Measurements from ENCODE around the gene TMEM176B.
"Not testable (repeated sequence)": the region's sequence is repeated elsewhere in the genome, so short reads cannot be mapped to it uniquely, and the experiment has no call there.

The TMEM176B gene

DNA sequence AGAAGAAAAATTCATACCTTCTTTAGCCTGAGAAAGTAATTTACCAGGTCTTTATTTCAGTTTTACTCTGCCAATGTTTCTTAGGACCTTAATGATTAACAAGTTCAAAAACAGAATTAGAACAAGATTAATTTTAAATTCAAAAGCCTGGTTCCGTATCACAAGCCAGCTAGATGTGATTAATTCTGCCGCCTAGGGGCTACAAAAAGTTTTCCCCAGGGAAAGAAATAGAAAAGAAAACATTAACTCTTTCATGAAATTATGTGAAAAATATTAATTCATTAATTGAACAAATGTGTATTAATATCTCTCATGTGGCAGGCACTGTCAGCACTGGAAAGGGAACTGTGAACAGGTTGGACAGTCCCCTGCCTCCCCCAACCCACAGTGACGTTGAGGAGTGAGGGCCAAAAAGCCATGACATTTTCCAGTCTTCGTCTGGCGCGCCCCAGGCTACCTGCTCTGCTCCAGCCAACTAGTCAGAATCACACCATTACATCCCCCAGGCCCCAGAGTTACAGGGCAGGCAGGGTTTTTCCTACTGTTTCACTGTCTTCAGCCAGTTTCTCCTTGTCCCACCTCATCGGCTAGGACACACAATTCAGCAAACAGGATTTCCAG is 20.5 kb upstream of the TMEM176B start:
- no peak for DNase-seq

- no peak for DNase-seq
Measured at GRCh38 chr7:150820148-150820547, 20.0 kb upstream of the TMEM176B start.

GRCh38 chr7:150818971-150819370 is 18.8 kb upstream of the TMEM176B start:
- DNase-seq = no peak

GRCh38 chr7:150814328-150815001 is 14.3 kb upstream of the TMEM176B start:
- DNase-seq = no peak

DNA sequence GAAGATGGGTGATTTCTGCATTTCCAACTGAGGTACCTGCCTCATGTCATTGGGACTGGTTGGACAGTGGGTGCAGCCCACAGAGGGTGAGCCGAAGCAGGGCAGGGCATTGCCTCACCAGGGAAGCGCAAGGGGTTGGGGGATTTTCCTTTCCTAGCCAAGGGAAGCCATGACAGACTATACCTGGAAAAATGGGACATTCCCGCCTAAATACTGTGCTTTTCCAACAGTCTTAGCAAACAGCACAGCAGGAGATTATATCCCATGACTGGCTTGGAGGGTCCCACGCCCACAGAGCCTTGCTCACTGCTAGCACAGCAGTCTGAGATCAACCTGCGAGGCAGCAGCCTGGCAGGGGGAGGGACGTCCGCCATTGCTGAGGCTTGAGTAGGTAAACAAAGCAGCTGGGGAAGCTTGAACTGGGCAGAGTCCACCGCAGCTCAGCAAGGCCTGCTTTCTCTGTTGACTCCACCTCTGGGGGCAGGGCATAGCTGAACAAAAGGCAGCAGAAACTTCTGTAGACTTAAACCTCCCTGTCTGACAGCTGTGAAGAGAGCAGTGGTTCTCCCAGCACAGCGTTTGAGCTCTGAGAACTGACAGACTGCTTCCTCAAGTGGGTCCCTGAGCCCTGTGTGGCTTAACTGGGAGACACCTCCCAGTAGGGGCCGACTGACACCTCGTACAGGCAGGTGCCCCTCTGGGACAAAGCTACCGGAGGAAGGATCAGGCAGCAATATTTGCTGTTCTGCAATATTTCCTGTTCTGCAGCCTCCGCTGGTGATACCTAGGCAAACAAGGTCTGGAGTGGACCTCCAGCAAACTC is 7.7 kb upstream of the TMEM176B start:
- not testable (repeated sequence) for DNase-seq

- DNase-seq = no peak
Measured at GRCh38 chr7:150806863-150807262, 6.7 kb upstream of the TMEM176B start.

- DNase-seq = no peak
Measured at GRCh38 chr7:150806454-150806853, 6.3 kb upstream of the TMEM176B start.

DNA sequence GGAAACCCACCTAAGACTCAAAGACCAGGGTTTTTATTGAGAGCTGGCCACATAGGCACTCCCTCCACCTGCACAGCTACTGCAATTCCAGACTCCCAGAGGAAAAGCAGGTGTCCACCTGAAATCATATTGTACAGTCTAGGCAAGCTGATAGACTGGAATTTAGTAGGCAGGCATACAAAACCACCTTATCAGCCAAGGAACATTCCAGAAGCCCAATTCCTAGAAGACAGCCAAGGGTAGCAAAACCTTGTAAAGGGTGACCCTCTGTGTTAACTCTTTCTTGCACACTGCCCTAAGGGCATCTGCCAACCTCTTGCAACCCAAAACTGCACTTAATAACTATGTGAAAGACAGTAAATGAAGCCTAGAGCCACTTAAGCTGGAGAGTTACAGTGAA is 5.7 kb upstream of the TMEM176B start:
- DNase-seq = no peak

DNA sequence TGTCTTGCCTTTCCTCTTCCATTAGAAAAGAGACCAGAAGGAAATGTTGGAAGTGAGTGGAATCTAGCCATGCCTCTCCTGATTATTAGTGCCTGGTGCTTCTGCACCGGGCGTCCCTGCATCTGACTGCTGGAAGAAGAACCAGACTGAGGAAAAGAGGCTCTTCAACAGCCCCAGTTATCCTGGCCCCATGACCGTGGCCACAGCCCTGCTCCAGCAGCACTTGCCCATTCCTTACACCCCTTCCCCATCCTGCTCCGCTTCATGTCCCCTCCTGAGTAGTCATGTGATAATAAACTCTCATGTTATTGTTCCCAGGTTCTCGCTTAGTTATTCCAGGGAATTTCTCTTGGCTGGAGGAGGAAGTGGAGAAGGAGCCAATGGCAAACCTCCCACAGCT is 4.6 kb upstream of the TMEM176B start:
- no peak for DNase-seq

- DNase-seq = no peak
Measured at GRCh38 chr7:150803161-150803860, 3.1 kb upstream of the TMEM176B start.

DNA sequence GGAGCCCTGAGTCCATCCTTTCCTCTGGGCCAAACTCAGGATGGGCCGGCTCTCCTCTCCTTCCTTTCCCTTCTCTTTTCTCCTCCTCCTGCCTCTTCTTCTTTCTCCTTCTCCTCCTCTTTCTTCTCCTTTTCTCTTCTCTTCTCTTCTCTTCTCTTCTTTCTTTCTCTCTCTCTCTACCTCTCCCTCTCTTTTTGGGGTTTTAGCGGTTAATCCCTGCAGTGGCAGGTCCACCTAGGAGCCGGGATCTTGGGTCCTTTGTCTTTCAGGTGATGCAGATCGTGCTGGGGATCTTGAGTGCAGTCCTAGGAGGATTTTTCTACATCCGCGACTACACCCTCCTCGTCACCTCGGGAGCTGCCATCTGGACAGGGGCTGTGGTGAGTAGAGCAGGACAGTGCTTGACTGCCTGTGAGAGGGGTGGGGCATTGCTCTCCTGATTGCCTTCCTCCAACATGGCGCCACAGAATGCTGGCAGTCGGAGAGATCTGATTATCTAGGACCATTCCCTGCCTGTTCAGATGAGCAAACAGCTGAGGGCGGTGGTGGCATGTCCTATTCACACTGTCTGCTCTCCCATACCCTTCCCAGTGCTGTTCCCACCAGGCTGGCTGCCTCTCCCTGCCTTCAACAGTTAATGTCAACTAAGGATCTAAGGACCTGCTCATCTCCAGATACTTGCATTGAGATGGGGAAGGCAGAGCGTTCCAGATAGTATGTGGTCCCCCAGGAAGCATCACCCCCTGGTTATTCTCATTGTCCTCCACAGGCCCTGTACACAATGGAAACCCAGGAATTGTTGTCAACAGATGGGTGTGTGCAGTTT is 2.0 kb upstream of the TMEM176B start:
- DNase-seq = no peak

DNA sequence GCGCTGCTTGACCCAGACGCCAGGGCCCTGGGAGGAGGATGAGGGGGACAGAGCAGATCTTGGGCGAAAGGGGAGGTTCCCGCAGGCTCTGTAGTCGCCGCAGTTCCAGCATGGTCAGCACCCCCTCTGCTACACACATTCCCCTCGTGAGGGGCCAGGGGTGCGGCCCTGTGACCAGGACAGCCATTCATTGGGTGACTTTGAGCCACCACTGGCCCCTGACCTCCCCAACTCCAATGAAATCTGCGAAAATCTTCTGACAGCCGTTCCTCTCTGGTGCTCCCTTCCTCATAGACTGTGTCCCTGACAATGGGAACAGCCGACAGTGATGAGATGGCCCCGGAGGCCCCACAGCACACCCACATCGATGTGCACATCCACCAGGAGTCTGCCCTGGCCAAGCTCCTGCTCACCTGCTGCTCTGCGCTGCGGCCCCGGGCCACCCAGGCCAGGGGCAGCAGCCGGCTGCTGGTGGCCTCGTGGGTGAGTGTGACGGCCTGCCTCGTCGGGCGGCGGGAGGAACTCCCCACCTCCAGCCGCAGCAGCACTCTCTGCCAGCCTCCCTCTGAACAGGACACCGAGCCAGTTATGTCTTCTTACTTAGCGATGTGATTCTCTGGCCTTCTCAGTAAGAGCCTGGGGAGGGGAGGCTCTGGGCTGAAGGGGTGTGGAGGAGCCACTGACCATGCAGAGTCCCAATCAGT is 1.2 kb upstream of the TMEM176B start:
- DNase-seq = no peak

DNA sequence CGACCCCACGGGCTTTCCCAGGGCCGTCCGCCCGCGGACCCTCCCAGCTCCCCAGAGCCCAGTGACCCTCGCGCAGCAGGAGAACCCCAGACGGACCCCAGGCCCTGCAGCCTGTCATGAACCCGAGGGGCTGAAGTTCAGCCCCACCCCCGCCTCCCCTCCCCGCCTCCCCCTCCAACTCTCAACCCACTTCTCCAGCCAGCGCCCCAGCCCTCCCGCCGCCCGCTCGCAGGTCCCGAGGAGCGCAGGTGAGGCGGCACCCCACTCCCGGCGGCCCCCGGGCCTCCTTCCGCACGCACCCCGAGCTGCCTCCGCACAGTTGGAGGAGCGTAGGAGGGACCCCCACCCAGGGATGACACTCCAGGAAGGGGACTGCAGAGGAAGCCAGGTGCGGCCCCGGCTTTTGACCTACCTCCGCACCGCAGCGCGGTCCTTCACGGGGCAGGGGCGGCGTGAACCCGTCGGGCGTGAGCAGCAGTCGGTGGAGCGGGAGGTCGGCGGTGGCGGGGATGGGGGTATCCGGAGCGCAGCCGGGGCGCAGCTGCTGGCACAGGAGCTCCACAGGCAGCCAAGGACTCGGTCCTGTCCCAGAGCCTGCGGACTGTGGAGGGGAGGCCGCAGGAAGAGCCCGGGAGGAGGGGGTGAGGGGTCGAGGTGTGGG is 547 bp upstream of the TMEM176B start, which contains the start of gene TMEM176A:
Gene TMEM176A (plus strand): TSS at position 189 of the 661 bp plus-strand sequence. CDS start 782 bp downstream, outside the sequence.
- DNase-seq = no peak

DNA sequence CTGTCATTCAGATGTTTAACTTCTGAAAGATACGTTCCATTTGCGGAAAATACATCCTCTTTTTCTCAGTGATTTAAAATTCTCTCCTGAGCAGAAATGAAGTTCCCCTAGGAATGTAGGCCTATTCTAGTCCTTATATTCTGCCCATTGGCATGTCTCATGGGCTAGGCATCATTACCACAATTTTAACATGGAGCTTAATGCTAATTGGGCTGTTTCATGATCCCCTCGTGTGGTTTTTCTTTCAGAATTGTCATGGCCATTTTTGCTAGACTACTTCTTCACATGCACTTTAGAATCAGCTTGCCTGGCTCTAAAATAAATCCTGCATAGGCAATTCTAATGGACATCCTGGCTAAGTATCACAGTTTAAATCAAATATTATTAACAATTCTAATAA is 1.0 kb downstream of the TMEM176B start:
- DNase-seq = no peak

DNA sequence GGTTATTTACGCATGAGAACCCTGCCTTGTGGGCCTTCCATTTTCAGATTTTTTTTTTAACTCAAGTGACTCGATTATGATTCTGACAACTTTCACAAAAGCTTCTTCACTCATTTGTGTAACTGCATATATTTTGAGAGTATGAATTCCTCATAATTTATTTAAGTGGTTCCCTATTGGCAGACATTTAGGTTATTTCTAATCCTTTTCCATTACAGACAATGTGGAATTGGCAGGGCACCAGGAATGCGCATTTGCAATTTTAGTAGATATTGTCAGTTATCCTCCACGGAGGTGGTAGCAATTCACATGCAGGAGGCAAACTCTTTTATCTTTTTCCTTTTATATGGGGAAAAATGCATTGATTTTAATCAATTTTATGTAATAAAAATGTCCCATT is 2.5 kb downstream of the TMEM176B start:
- no peak for DNase-seq

GRCh38 chr7:150793569-150794238 is 6.5 kb downstream of the TMEM176B start:
- no peak for DNase-seq

DNA sequence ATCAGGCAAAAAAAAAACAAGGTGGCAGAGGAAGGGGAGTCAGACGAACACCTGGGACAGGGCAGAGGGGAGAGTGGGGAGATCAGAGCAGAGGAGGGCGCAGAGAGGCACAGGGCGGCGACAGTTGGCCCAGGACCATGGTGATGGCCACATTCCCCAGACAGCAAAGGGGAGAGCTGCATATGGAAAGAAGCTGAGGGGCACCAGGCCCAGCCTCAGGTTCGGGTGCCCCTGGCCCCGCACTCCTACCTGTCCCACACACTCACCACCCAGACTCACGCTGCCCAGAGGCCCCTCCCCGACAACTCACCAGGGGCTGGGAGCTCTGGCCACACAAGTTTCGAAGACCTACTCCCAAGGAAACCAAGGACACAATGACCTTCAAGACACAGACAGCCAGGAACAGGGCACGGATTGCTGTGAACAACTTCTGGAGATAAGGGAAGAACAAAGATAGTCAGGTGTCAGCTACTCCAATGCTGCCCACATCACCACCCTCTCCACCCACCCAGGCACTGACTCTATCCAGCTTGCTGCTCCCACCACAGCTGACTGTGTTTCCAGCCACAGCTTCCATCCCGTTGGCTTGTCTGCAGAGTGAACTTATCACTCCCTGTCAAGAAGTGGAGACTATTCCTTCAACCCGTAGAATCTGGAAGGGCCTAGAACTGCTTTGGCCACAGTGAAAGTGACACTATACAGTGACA is 8.3 kb downstream of the TMEM176B start:
- DNase-seq = no peak

- no peak for DNase-seq
Measured at GRCh38 chr7:150791304-150791703, 8.9 kb downstream of the TMEM176B start.

DNA sequence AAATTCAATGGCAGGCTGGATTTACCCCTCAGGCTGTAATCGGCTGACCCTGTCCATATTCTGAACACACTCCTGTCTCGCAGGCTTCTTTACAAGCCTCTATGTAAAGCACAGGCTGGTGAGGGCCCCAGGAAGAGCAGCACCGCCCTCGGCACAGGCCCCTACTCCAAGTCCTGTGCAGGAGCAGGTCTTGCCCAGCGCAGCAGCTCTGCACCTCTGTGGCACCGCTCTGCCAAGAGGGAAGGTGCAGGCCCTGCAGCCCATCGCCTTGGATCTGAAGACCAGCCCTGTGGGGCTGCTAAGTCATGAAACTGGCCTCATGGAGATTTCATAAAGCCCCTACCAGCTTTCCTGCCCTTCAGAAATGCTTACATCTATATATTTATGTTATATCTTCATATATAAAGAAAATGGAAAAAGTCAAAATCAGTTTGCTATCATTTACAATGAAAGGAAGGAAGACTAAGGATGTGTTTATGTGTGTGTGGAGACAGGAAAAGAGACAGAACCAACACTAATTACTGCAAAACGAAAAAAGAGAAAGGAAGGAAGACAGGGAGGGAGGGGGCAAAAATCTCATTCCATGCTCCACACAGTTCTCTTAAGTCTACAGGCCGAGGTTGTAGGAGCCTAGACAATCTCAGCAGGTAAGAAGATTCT is 9.6 kb downstream of the TMEM176B start:
- DNase-seq = no peak

Data from Kasumi-1 (cell line).